Cardiac fibroblast (primary cell): Measurements from ENCODE around the gene SIGLEC5.

Experiments used
- DNase-seq, 2 donors: peaks; one replicate each; pipeline versions ENCODE4 v3.0.0 to v3.0.0-alpha.2; 2010; ENCODE audit warnings: low read depth in 2 of 2
- H3K4me3 ChIP-seq, 2 donors: replicated peaks in 1 of 2; 1 replicate in 1 of 2; 2 replicates in 1 of 2; pipeline ENCODE4 v1.5.1; 2011; ENCODE audit warnings: low read depth in 2 of 2, low read length in 2 of 2, mild to moderate bottlenecking in 2 of 2, moderate library complexity in 1 of 2
- CTCF ChIP-seq: IDR thresholded peaks from one replicate; pipeline ENCODE4 v1.5.1; 2011; ENCODE audit warnings: low read depth, mild to moderate bottlenecking, low read length, inconsistent platforms

SIGLEC5 gene

GRCh38 chr19:51595190-51596175 lies 34.7 kb downstream of the SIGLEC5 start:
- H3K4me3 ChIP-seq = no peak overlapping the region

GRCh38 chr19:51594774-51595109 lies 35.5 kb downstream of the SIGLEC5 start:
- no peak for DNase-seq
- no peak for TF ChIP-seq CTCF

More at GRCh38 chr19:51595190-51596175, 34.7 kb downstream of the SIGLEC5 start:
- no peak for TF ChIP-seq CTCF
- no peak for DNase-seq

GRCh38 chr19:51593969-51594773 lies 36.0 kb downstream of the SIGLEC5 start:
- H3K4me3 ChIP-seq = peak overlapping the region; percentile 69 to 72
- no peak for TF ChIP-seq CTCF
- peak; percentile 97 to 98 for DNase-seq

More at GRCh38 chr19:51594774-51595109, 35.5 kb downstream of the SIGLEC5 start:
- peak overlapping the region; percentile 69 to 72 for H3K4me3 ChIP-seq

- no peak for DNase-seq
- TF ChIP-seq CTCF = no peak
- H3K4me3 ChIP-seq = peak overlapping the region; percentile 65 to 69
These were observed 36.9 kb downstream of the SIGLEC5 start for GRCh38 chr19:51593138-51593890.

- TF ChIP-seq CTCF = no peak
- no peak overlapping the region for H3K4me3 ChIP-seq
These were observed 37.7 kb downstream of the SIGLEC5 start for GRCh38 chr19:51592521-51592920.

GRCh38 chr19:51590441-51590840 lies 39.8 kb downstream of the SIGLEC5 start:
- TF ChIP-seq CTCF = no peak
- no peak overlapping the region for H3K4me3 ChIP-seq
- DNase-seq = no peak

More at GRCh38 chr19:51592521-51592920, 37.7 kb downstream of the SIGLEC5 start:
- no peak for DNase-seq
